Measurements from ENCODE around the gene PAGE2. TPM values are rescaled to one million over a fixed set of nuclear protein-coding genes. Genes with fewer than 3 reads are reported as not detected.
"Not testable (repeated sequence)": the region's sequence is repeated elsewhere in the genome, so short reads cannot be mapped to it uniquely, and the experiment has no call there.

The PAGE2 gene
- total and polyA plus RNA-seq, 9 donors = not detected

DNA sequence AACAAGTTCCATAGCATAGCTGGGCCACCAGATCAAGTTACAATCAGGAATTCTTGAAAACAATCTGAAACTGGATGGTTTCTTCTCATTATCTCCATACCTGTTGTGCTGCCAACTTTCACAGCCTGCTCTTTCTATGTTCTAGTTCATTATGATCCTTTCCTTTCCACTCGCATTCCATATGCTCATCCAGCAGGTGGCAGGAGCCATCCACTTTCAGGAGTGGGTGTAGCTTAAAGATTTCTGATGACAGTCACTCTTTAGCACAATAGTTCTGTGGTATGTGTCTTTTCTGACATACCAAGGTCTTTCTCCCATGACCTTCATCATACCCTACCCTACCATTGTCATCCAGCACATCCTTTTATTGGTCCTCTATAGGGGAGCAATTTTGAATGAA is 46.4 kb downstream of the PAGE2 start:
- no peaks in the 10 kb centered on the region for H3K4me1 ChIP-seq (ENCODE audit: insufficient read depth)
- 0 to 9% (median 4%) methylated on average over 1 of the region's 1 CpG for whole genome bisulfite sequencing, 3 donors
- H3K27me3 ChIP-seq = no peaks in the 10 kb centered on the region
- intact Hi-C loops (cut with DNase I) = no loop called here
- H3K4me3 ChIP-seq = no peak overlapping the region
- TF ChIP-seq, protein P1, sequence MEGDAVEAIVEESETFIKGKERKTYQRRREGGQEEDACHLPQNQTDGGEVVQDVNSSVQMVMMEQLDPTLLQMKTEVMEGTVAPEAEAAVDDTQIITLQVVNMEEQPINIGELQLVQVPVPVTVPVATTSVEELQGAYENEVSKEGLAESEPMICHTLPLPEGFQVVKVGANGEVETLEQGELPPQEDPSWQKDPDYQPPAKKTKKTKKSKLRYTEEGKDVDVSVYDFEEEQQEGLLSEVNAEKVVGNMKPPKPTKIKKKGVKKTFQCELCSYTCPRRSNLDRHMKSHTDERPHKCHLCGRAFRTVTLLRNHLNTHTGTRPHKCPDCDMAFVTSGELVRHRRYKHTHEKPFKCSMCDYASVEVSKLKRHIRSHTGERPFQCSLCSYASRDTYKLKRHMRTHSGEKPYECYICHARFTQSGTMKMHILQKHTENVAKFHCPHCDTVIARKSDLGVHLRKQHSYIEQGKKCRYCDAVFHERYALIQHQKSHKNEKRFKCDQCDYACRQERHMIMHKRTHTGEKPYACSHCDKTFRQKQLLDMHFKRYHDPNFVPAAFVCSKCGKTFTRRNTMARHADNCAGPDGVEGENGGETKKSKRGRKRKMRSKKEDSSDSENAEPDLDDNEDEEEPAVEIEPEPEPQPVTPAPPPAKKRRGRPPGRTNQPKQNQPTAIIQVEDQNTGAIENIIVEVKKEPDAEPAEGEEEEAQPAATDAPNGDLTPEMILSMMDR (IDR thresholded peaks at IDR 0.05) = peak in 2 of 3 donors; percentile 20 to 51
- no peak for TF ChIP-seq EP300 (IDR thresholded peaks at IDR 0.05)
- H3K36me3 ChIP-seq = no peaks in the 10 kb centered on the region
- no peaks in the 10 kb centered on the region for H3K9me3 ChIP-seq
- no peak overlapping the region for H3K27ac ChIP-seq
- peak; percentile 15 to 46 (median 35) for DNase-seq

DNA sequence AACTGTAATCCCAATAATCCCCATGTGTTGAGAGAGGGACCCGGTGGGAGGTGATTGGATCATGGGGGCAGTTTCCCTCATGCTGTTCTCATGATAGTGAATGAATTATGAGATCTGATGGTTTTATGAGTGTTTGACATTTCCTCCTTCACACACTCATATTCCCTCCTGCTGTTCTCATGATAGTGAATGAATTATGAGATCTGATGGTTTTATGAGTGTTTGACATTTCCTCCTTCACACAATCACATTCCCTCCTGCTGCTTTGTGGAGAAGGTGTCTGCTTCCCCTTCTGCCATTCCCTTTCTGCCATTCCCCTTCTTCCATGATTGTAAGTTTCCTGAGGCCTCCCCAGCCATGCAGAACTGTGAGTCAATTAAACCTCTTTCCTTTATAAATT is 52.0 kb downstream of the PAGE2 start:
- H3K4me3 ChIP-seq; intact Hi-C loops (cut with DNase I); H3K27me3 ChIP-seq; DNase-seq; H3K36me3 ChIP-seq; H3K27ac ChIP-seq; H3K4me1 ChIP-seq (ENCODE audit: insufficient read depth); H3K9me3 ChIP-seq: not testable (repeated sequence)
- WGBS, 3 donors = 76 to 85% (median 82%) methylated on average over 1 of the region's 1 CpG

Other genes starting within 250 kb of the PAGE2 start
- 10 to 100 TPM; 18.7 to 56.6 (median 35.5) TPM for gene TRO, start 168.2 kb upstream of the PAGE2 start, total RNA-seq
- gene TRO, start 168.2 kb upstream of the PAGE2 start, polyA plus RNA-seq = 10 to 100 TPM; 37.3 to 47.5 TPM
- gene PFKFB1, start 94.8 kb upstream of the PAGE2 start, total RNA-seq = under 1 TPM in 1 of 7 donors, not detected in 6; 0.25 TPM
- gene PFKFB1, start 94.8 kb upstream of the PAGE2 start, polyA plus RNA-seq = under 1 TPM; 0.07 to 0.23 TPM
- gene APEX2, start 88.7 kb upstream of the PAGE2 start, total RNA-seq = 10 to 100 TPM in 6 of 7 donors, 1 to 10 TPM in 1; 9.7 to 18.5 (median 12.2) TPM
- gene APEX2, start 88.7 kb upstream of the PAGE2 start, polyA plus RNA-seq = 10 to 100 TPM in 1 of 2 donors, 1 to 10 TPM in 1; 8.7 to 11.3 TPM
- gene ALAS2, start 58.0 kb upstream of the PAGE2 start, total RNA-seq = 1 to 10 TPM in 2 of 7 donors, under 1 TPM in 4, not detected in 1; 0.30 to 2.4 (median 0.78) TPM
- under 1 TPM in 1 of 2 donors, not detected in 1; 0.20 TPM for gene ALAS2, start 58.0 kb upstream of the PAGE2 start, polyA plus RNA-seq
- under 1 TPM in 1 of 7 donors, not detected in 6; 0.75 TPM for gene PAGE2B, start 14.0 kb upstream of the PAGE2 start, total RNA-seq
- not detected for gene PAGE2B, start 14.0 kb upstream of the PAGE2 start, polyA plus RNA-seq
- not detected for gene PAGE5, start 131.3 kb downstream of the PAGE2 start, total RNA-seq
- gene PAGE5, start 131.3 kb downstream of the PAGE2 start, polyA plus RNA-seq = not detected
- not detected for gene PAGE3, start 175.9 kb downstream of the PAGE2 start, total RNA-seq
- not detected for gene PAGE3, start 175.9 kb downstream of the PAGE2 start, polyA plus RNA-seq